Progenitor cell of endocrine pancreas (in vitro differentiated cells): Measurements from ENCODE around the gene BPI. TPM values are rescaled to one million over a fixed set of nuclear protein-coding genes. Genes with fewer than 3 reads are reported as not detected.
"Not testable (repeated sequence)": the region's sequence is repeated elsewhere in the genome, so short reads cannot be mapped to it uniquely, and the experiment has no call there.

Experiments used
- DNase-seq: peaks from one replicate; pipeline ENCODE4 v3.0.0; 2021; ENCODE audit warnings: low spot score; ENCODE audit not compliant: unreplicated experiment
- H3K27ac Mint-ChIP-seq: 2 replicates; pipeline ENCODE4 v1.8.0; 2021; ENCODE audit warnings: mild to moderate bottlenecking, moderate library complexity, mixed read lengths
- H3K27me3 Mint-ChIP-seq: 2 replicates; pipeline ENCODE4 v1.8.0; 2021; ENCODE audit warnings: mixed read lengths
- H3K36me3 Mint-ChIP-seq: 2 replicates; pipeline ENCODE4 v1.8.0; 2022; ENCODE audit warnings: mixed read lengths; ENCODE audit not compliant: insufficient read depth
- H3K4me1 Mint-ChIP-seq: 2 replicates; pipeline ENCODE4 v1.8.0; 2021; ENCODE audit warnings: low read depth, mixed read lengths
- H3K4me3 Mint-ChIP-seq: 2 replicates; pipeline ENCODE4 v1.8.0; 2021; ENCODE audit warnings: low read depth, mild to moderate bottlenecking, moderate library complexity, mixed read lengths
- H3K9me3 Mint-ChIP-seq: 2 replicates; pipeline ENCODE4 v1.8.0; 2021; ENCODE audit warnings: low read depth, mixed read lengths
- total RNA-seq: library from RNA; stranded (reverse); gene quantifications from 2 replicates; pipeline ENCODE4 v1.2.1, GENCODE V29; 2021
- TF ChIP-seq, protein P1 (sequence below): fragments of 200-600 bp; sonication (generic); IDR thresholded peaks from one replicate; pipeline ENCODE4 v1.5.0; 2021; ENCODE audit warnings: antibody characterized with exemption, mild to moderate bottlenecking; ENCODE audit not compliant: unreplicated experiment

The BPI gene
- total RNA-seq, 1 donor from 2014 or later: not detected

DNA sequence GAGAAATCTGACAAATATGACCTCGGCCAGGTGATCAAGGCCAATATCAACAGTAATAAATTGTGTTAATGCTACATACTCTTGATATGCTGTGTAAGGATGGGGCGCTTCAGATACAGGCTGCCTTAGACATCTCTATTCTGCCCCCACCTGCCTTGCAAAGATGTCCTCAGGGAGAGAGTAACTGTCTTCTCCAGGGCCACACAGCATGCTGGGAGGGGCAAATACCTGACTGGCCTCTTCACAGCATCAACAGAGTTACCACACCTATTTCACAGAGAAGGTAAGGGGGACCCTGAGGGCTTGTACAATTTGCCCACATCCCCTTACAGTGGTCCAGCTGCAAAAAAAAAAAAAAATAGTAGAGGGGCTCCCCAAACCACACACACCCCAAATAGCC, 26.3 kb upstream of the BPI start:
- H3K9me3 Mint-ChIP-seq: peaks cover 6% of the 10 kb centered on the region
- H3K27ac Mint-ChIP-seq: no peak overlapping the region

DNA sequence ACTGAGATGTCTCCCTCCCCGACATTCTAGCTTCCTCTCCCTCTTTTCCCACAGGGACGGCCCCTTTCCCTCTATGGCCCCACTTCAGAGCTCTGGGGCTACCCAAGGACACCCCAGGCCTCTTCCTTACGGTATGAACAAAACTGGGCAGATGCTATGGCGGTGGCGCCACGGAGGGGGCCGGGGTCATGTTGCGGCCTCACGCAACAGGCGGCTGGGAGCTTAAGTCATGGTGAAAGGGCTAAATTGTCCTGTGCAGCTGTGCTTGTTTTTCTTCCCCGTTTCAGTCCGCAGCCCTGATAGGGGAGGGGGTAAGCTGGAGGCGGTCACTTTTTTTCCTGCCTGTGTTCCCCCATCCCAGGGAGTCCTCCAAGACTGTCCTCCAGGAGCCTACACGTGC, 25.8 kb upstream of the BPI start:
- Mint-ChIP-seq H3K27me3 (no peaks in the 10 kb centered on the region), H3K4me3 (no peak overlapping the region), H3K27ac (no peak overlapping the region), H3K9me3 (peaks cover 6% of the 10 kb centered on the region), H3K4me1 (no peaks in the 10 kb centered on the region), H3K36me3 (no peaks in the 10 kb centered on the region)
- DNase-seq: no peak
- TF ChIP-seq, protein P1, sequence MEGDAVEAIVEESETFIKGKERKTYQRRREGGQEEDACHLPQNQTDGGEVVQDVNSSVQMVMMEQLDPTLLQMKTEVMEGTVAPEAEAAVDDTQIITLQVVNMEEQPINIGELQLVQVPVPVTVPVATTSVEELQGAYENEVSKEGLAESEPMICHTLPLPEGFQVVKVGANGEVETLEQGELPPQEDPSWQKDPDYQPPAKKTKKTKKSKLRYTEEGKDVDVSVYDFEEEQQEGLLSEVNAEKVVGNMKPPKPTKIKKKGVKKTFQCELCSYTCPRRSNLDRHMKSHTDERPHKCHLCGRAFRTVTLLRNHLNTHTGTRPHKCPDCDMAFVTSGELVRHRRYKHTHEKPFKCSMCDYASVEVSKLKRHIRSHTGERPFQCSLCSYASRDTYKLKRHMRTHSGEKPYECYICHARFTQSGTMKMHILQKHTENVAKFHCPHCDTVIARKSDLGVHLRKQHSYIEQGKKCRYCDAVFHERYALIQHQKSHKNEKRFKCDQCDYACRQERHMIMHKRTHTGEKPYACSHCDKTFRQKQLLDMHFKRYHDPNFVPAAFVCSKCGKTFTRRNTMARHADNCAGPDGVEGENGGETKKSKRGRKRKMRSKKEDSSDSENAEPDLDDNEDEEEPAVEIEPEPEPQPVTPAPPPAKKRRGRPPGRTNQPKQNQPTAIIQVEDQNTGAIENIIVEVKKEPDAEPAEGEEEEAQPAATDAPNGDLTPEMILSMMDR: no peak

More for the DNA sequence above, 26.3 kb upstream of the BPI start:
- H3K4me1 Mint-ChIP-seq: no peaks in the 10 kb centered on the region
- TF ChIP-seq, protein P1: no peak
- H3K27me3 Mint-ChIP-seq: no peaks in the 10 kb centered on the region
- no peak overlapping the region for H3K4me3 Mint-ChIP-seq
- no peaks in the 10 kb centered on the region for H3K36me3 Mint-ChIP-seq
- no peak for DNase-seq

GRCh38 chr20:38278763-38279162, 25.2 kb upstream of the BPI start:
- Mint-ChIP-seq H3K4me1 (no peaks in the 10 kb centered on the region), H3K27ac (no peak overlapping the region), H3K36me3 (no peaks in the 10 kb centered on the region), H3K9me3 (peaks cover 6% of the 10 kb centered on the region), H3K4me3 (no peak overlapping the region), H3K27me3 (no peaks in the 10 kb centered on the region)
- TF ChIP-seq, protein P1: no peak
- DNase-seq: no peak

GRCh38 chr20:38281176-38281915, 22.6 kb upstream of the BPI start:
- not testable (repeated sequence) for H3K9me3 Mint-ChIP-seq, H3K4me3 Mint-ChIP-seq, H3K27me3 Mint-ChIP-seq, H3K36me3 Mint-ChIP-seq, DNase-seq, H3K4me1 Mint-ChIP-seq, H3K27ac Mint-ChIP-seq

GRCh38 chr20:38283236-38283635, 20.7 kb upstream of the BPI start:
- Mint-ChIP-seq H3K27me3 (no peaks in the 10 kb centered on the region), H3K27ac (no peak overlapping the region), H3K36me3 (no peaks in the 10 kb centered on the region), H3K9me3 (no peaks in the 10 kb centered on the region), H3K4me3 (no peak overlapping the region), H3K4me1 (peaks cover 9% of the 10 kb centered on the region)
- DNase-seq: no peak
- TF ChIP-seq, protein P1: no peak

- H3K9me3 Mint-ChIP-seq, H3K4me1 Mint-ChIP-seq, DNase-seq, H3K27ac Mint-ChIP-seq, H3K4me3 Mint-ChIP-seq, H3K36me3 Mint-ChIP-seq, H3K27me3 Mint-ChIP-seq: not testable (repeated sequence)
Observed at GRCh38 chr20:38284066-38284650, 19.8 kb upstream of the BPI start.
